GM21423 (cell line): ENCODE data around the gene EIF6.

Experiments used
- ATAC-seq: cut with Tn5 transposase; IDR thresholded peaks from one replicate; pipeline ENCODE4 v1.9.1; 2021; ENCODE audit warnings: mild to moderate bottlenecking, moderate library complexity; ENCODE audit not compliant: unreplicated experiment

Gene EIF6

GRCh38 chr20:35295674-35296073 is 11.1 kb upstream of the EIF6 start:
- no peak for ATAC-seq

GRCh38 chr20:35295058-35295457 is 10.5 kb upstream of the EIF6 start:
- no peak for ATAC-seq

- no peak for ATAC-seq
Observed at GRCh38 chr20:35294293-35294685, 9.7 kb upstream of the EIF6 start.

DNA sequence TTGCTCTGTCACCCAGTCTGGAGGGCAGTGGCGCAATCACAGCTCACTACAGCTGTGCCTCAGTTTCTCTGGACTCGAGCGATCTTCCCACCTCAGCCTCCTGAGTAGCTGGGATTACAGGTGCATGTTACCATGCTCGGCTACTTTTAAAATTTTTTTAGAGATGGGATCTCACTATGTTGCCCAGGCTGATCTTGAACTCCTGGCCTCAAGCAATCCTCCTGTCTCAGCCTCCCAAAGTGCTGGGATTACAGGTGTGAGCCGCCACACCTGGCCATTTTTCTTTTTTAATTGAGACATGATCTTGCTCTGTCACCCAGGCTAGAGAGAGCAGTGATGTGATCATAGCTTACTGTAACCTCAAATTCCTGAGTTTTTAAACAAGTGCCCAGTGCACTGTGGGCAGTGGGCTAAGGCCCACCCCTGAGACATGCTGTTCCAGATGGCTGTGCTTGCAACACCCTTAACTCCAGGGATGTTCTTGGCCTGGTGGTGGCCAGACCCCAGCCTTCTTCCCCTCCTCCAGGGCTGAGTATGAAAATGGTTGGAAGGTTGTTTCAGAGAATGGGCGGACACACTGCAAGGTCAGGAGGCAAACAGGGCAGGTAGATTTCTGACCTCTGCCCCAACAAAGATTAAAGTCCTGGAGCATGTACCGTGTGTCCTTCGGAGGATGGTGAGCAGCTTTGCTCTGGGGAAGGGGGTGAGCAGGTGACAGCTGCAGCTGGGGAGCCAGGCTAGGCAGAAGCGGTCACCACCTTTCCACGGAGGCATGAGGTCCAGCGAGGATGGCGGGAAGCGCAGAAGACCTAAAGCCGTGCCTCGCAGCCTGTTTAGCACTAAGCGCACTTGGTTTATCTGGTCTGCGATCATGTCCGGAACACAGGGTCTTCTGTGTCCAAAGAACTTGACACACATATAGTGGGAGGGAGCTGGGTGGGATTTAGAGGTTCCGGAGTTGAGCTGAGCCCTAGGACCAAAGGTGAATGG is 9.0 kb upstream of the EIF6 start:
- ATAC-seq = no peak

- no peak for ATAC-seq
Observed at GRCh38 chr20:35292504-35293285, 8.1 kb upstream of the EIF6 start.

DNA sequence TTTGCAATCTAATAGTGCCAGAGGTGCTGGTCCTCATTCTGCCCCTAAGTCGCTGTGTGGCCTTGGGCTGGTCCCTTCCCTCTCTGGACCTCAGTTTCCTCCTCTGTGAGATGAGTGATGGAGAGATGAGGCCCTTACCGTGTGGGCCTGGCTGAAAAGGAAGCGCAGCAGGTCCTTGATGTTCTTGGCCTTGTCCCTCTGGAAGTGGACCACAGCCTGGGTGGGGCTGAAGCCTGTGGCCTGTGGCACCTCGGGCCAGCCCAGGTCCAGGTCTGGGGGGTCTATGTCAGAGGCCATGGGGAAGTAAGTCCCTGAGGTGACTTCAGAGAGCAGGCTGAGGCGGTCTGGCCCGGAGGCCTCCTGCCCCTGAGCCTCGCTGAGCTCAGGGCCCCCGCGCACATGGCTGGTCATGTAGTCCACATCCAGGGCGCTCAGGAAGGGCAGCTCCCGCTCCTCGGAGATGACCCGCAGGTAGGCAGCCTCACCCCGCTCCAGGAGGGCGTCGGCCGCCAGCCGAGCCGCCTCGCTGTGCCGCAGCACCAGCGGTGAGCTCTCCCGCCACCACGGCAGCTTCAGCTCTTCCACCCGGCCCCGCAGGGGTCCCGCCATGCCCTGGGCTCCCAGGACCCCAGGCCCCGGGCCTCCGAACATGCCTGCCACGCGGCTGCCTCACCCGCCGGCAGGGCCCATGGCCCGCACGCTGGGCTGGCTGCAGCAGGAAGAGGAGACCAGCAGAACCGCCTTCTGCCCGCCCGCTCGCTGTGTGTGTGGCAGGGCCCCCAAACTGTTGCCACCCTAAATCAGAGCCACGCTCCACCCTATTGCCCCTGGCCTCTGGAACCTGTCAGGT is 7.3 kb upstream of the EIF6 start, which contains the start of gene FAM83C:
Gene FAM83C (minus strand): TSS at position 772 of the 850 bp plus-strand sequence. CDS start 121 bp downstream, at position 651.
- ATAC-seq = no peak

DNA sequence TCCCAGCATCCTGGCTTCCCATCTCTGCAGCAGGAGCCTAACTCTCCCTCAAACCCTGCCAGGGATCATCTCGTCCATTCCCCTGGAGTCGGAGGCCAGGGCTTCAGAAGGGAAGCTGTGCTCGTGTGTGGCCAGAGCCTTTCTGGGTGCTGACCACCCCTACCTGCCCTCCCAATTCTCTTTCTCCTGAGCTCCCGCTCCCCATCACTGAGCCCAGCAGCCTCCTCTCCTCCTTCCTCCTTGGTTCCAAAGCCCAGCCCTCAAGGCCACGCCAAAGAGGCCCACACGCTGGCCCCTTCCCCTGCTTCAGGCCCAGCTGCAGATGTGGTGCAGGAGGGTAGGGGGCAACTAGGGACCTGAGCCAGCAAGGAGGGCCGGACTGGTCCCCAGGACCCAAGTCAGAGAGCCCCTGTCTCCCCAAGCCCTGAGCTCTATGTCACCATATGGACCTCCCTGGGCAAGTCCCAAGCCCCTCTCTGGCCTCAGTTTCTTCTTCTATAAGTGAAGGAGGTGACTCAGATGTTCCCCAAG is 6.4 kb upstream of the EIF6 start:
- ATAC-seq = no peak

GRCh38 chr20:35290186-35290886 is 5.8 kb upstream of the EIF6 start:
- no peak for ATAC-seq

GRCh38 chr20:35288325-35289060 is 3.9 kb upstream of the EIF6 start:
- no peak for ATAC-seq

GRCh38 chr20:35287509-35288324 is 3.1 kb upstream of the EIF6 start:
- no peak for ATAC-seq

DNA sequence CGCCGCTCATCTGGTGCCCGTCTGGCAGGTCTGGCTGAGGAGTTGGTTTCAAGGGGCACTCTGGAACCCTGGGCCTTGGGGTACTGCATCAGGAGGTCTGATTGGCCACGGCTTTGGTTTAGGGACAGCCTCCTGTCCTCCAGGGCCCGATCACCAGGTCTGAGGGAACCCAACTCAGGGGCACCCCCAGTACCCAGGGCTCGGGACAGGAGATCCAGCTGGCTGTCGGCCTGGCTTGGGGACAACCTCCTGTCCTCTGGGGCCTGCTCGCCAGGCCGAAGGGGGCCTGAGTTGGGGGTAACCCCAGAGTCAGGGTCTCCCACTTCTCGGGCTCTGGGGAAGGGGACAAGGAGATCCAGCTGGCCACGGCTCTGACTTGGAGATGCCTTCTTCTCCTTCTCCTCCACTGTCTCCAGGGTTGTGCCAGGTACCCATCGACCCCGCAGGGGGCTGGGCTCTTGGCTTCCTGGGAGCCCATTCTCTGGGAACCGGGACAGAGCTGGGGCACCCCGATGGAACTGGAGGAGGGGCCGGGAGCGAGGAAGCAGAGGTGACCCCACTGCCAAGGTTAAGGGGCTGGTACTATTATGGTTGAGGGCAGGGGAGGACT is 2.4 kb upstream of the EIF6 start:
- ATAC-seq = no peak

DNA sequence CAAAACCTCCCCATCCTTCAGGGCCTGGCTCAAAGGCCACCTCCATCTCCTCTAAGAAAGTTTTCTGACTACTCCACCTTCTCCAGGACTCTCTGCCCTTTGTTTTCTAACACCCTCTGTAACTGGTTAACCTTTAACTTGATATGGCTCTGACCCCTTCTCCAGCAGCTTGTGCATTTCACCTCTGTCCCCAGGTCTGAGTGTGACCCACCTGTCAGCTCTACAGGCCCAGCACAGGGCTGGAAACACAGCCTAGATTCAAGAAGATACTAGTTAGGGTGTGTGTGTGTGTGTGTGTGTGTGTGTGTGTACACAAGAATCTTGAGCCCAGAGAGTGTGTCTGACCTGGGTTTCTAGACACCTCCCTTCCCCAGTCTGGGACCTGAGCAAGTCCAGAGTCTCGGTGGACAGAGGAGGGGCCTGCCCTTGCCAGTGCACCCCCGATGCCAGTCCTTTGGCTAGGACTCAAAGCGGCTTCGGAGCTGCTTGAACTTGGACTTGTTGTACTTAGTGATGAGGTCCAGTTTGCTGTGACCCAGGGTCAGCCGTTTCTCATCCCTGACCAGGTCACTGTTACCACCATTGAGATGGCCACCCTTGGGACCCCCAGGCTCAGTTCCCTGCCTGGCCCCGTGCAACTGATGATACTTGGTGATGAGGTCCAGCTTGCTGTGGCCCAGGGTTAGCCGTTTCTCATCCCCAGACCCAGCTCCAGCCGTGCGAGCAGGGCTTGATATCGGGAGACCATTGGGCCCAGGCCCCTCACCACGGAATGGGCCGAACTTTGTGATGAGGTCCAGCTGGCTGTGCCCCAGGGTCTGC is 1.7 kb upstream of the EIF6 start:
- no peak for ATAC-seq

GRCh38 chr20:35285806-35286076 is 1.2 kb upstream of the EIF6 start:
- no peak for ATAC-seq

DNA sequence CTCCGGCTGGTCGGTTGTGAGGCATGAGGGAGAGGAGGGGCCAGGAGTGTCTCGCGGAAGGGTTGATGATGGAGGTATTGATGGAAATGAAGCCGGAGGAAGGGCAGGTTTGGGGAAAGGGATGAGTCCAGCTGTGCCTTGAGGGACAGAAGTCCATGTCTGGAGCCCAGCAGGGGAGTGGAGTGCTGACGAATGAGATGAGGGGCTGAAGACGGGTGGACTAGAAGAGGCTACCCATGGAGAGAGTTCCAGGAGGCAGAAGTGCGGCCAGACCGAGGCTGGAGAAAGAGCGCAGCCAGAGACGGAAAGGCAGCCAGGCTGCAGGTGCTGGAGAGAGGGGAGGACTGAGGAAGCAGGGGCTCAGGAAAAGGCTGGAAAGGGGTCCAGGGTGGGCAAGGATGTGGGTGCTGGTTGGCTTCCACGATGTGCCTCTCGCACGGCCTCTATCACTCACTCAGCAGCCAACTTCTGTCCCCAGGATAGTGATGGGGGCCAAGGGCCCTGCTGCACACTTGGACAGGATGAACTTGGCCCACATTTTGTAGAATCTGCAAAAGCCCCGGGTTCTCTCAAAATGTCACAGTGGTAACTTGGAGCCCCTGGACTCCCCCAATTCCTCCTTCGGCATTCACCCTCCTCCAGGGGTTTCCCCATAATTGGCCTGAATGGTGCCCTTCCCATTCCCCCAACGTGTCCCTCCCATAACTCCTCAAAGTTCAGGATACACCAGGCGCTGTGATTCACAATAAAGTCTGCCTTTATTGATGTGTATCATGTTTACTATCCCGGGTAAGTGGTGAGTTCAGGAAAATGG is 627 bp upstream of the EIF6 start:
- ATAC-seq = no peak

- no peak for ATAC-seq
Observed at GRCh38 chr20:35283441-35284266, 918 bp downstream of the EIF6 start.
